NCI-H510A treated with DMSO at 0.1 percent for 48 hours (cell line): ENCODE results near the gene ZFP91.

Experiments
- DNase-seq: peaks from one replicate; lab custom pipeline; 2025; lab: John Stamatoyannopoulos, UW

ZFP91 gene

GRCh38 chr11:58586998-58587397, 8.1 kb downstream of the ZFP91 start:
- no peak for DNase-seq

- no peak for DNase-seq
These were observed 12.8 kb downstream of the ZFP91 start for GRCh38 chr11:58591659-58592058.

GRCh38 chr11:58592760-58593472, 14.1 kb downstream of the ZFP91 start:
- peak; percentile 84 for DNase-seq

GRCh38 chr11:58594826-58595225, 16.0 kb downstream of the ZFP91 start:
- DNase-seq: no peak

- DNase-seq: no peak
These were observed 17.8 kb downstream of the ZFP91 start for GRCh38 chr11:58596621-58597020.

GRCh38 chr11:58597486-58598144, 18.8 kb downstream of the ZFP91 start:
- no peak for DNase-seq

GRCh38 chr11:58600510-58600909, 21.6 kb downstream of the ZFP91 start:
- DNase-seq: no peak

GRCh38 chr11:58606930-58607714, 28.3 kb downstream of the ZFP91 start:
- DNase-seq: no peak

- DNase-seq: no peak
These were observed 29.5 kb downstream of the ZFP91 start for GRCh38 chr11:58608331-58608730.

- no peak for DNase-seq
These were observed 30.9 kb downstream of the ZFP91 start for GRCh38 chr11:58609723-58610122.

- no peak for DNase-seq
These were observed 34.4 kb downstream of the ZFP91 start for GRCh38 chr11:58613228-58613627.

- DNase-seq: no peak
These were observed 36.7 kb downstream of the ZFP91 start for GRCh38 chr11:58615559-58615958.

- DNase-seq: no peak
These were observed 37.7 kb downstream of the ZFP91 start for GRCh38 chr11:58616594-58616993.

- DNase-seq: no peak
These were observed 39.2 kb downstream of the ZFP91 start for GRCh38 chr11:58617976-58618557.

GRCh38 chr11:58621586-58622262, 42.9 kb downstream of the ZFP91 start:
- DNase-seq: no peak

GRCh38 chr11:58622344-58622743, 43.5 kb downstream of the ZFP91 start, which contains the start of gene CNTF:
CNTF (plus strand) TSS chr11:58622665; CDS start chr11:58622753, 88 bp downstream.
- no peak for DNase-seq

GRCh38 chr11:58625086-58625485, 46.2 kb downstream of the ZFP91 start:
- no peak for DNase-seq

- no peak for DNase-seq
These were observed 47.1 kb downstream of the ZFP91 start for GRCh38 chr11:58625826-58626460.

GRCh38 chr11:58626934-58627483, 48.1 kb downstream of the ZFP91 start:
- DNase-seq: no peak

- no peak for DNase-seq
These were observed 49.6 kb downstream of the ZFP91 start for GRCh38 chr11:58628446-58628845.

GRCh38 chr11:58629857-58630256, 51.0 kb downstream of the ZFP91 start:
- peak; percentile 30 for DNase-seq
